Measurements from ENCODE around the gene NFYC. TPM values are rescaled to one million over a fixed set of nuclear protein-coding genes. Genes with fewer than 3 reads are reported as not detected.

The NFYC gene
- total RNA-seq, 3 donors from 2014 or later: 42.7 to 69.7 (median 55.7) TPM

DNA sequence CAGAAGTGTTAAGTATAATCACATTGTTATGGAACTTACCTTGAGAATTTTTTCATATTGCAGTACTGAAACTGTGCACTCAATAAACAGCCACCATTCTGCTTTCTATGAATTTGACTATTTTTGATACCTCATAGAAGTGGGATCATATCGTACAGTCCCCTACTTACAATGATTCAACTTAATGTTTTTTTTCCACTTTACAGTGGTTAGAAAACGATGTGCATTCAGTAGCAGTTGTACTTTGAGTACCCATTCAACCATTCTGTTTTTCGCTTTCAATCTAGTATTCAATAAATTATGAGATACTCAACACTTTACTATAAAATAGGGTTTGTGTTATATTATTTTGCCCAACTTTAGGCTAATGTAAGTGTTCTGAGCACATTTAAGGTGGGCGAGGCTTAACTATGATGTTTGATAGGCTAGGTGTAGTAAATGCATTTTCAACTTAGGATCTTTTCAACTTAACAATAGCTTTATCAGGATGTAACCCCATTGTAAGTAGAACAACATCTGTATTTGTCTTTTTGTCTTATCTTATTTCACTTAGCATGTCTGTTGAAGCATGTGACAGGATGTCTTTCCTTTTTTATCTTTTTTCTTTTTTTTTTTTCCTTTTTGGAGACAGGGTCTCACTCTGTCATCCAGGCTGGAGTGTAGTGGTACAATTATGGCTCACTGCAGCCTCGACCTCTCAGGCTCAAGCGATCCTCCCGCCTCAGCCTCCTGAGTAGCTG lies 49.7 kb downstream of the NFYC start:
- no peak for DNase-seq (ENCODE audit: low spot score in 2 of 2)
- Histone ChIP-seq H3K36me3 (no peaks in the 10 kb centered on the region), H3K27me3 (no peaks in the 10 kb centered on the region), H3K4me3 (no peak overlapping the region), H3K27ac (no peak overlapping the region), H3K9me3 (no peaks in the 10 kb centered on the region), H3K4me1 (peaks cover 0 to 4% of the 10 kb centered on the region in 2 donors)
- intact Hi-C loops (cut with DNase I; ENCODE audit: low total_unique reads): no loop called here
- TF ChIP-seq CTCF (IDR thresholded peaks at IDR 0.05) (no peak), POLR2AphosphoS5 (IDR thresholded peaks at IDR 0.05) (no peak), POLR2A (IDR thresholded peaks at IDR 0.05) (no peak)

DNA sequence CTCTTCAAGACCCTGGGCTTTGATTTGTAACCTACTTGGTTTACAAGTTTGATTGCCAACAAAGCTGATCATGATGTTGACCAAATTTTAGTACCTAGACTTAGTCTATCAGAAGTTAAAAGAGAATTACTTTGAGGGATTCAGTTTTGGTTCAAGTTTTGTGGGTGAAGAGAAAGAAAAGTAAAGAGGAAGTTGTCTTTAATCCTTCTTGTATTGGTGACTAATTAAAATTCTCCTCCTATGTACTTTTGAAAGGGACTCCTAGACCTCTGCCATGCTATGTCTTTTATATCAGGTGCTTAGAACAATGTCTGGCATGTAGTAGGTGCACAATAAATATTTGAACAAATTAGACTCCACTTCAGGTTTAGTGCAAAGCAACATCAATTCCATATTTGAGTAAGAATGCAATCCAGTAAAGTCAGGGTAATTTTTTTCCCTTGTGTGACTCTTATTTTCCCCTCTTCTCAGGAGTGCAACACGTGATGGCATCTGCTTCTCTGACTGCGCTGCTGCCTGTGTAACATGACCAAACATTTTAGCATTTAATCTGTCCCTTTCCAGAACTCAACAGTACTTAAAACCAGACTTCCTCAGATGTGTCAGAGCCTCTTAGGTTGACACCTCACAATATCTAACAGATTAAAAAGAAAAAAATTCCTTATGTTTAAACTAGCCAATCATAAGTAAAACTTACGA lies 51.0 kb downstream of the NFYC start:
- Histone ChIP-seq H3K27ac (no peak overlapping the region), H3K4me3 (no peak overlapping the region), H3K4me1 (peaks cover 0 to 4% of the 10 kb centered on the region in 2 donors), H3K36me3 (no peaks in the 10 kb centered on the region), H3K9me3 (no peaks in the 10 kb centered on the region), H3K27me3 (no peaks in the 10 kb centered on the region)
- TF ChIP-seq POLR2AphosphoS5 (IDR thresholded peaks at IDR 0.05) (no peak), POLR2A (IDR thresholded peaks at IDR 0.05) (no peak), CTCF (IDR thresholded peaks at IDR 0.05) (no peak)
- no peak for DNase-seq (ENCODE audit: low spot score in 2 of 2)
- intact Hi-C loops (cut with DNase I; ENCODE audit: low total_unique reads): no loop called here

GRCh38 chr1:40743452-40743851 lies 51.9 kb downstream of the NFYC start:
- no peaks in the 10 kb centered on the region for H3K36me3 ChIP-seq
- no peak overlapping the region for H3K27ac ChIP-seq
- peaks cover 0 to 4% of the 10 kb centered on the region in 2 donors for H3K4me1 ChIP-seq
- no peaks in the 10 kb centered on the region for H3K9me3 ChIP-seq
- no peaks in the 10 kb centered on the region for H3K27me3 ChIP-seq
- intact Hi-C loops (cut with DNase I; ENCODE audit: low total_unique reads): no loop called here
- TF ChIP-seq POLR2AphosphoS5 (IDR thresholded peaks at IDR 0.05) (no peak), POLR2A (IDR thresholded peaks at IDR 0.05) (no peak), CTCF (IDR thresholded peaks at IDR 0.05) (no peak)
- H3K4me3 ChIP-seq: no peak overlapping the region
- DNase-seq (ENCODE audit: low spot score in 2 of 2): no peak

GRCh38 chr1:40743860-40744259 lies 52.4 kb downstream of the NFYC start:
- intact Hi-C loops (cut with DNase I; ENCODE audit: low total_unique reads): no loop called here
- H3K9me3 ChIP-seq: no peaks in the 10 kb centered on the region
- H3K36me3 ChIP-seq: no peaks in the 10 kb centered on the region
- no peak overlapping the region for H3K4me3 ChIP-seq
- no peak for DNase-seq (ENCODE audit: low spot score in 2 of 2)
- no peaks in the 10 kb centered on the region for H3K27me3 ChIP-seq
- peaks cover 0 to 4% of the 10 kb centered on the region in 2 donors for H3K4me1 ChIP-seq
- H3K27ac ChIP-seq: no peak overlapping the region
- no peak for TF ChIP-seq CTCF (IDR thresholded peaks at IDR 0.05)
- TF ChIP-seq POLR2AphosphoS5 (IDR thresholded peaks at IDR 0.05): no peak
- no peak for TF ChIP-seq POLR2A (IDR thresholded peaks at IDR 0.05)

- no peak for TF ChIP-seq CTCF (IDR thresholded peaks at IDR 0.05)
- no peak for TF ChIP-seq POLR2A (IDR thresholded peaks at IDR 0.05)
- TF ChIP-seq POLR2AphosphoS5 (IDR thresholded peaks at IDR 0.05): no peak
- no peaks in the 10 kb centered on the region for H3K9me3 ChIP-seq
- H3K27ac ChIP-seq: no peak overlapping the region
- no peak for DNase-seq (ENCODE audit: low spot score in 2 of 2)
- intact Hi-C loops (cut with DNase I; ENCODE audit: low total_unique reads): no loop called here
- H3K4me3 ChIP-seq: no peak overlapping the region
- no peaks in the 10 kb centered on the region for H3K27me3 ChIP-seq
- peaks cover 6% of the 10 kb centered on the region for H3K36me3 ChIP-seq
- H3K4me1 ChIP-seq: no peaks in the 10 kb centered on the region
Measured at GRCh38 chr1:40745176-40745575, 53.7 kb downstream of the NFYC start.

All from breast epithelium (tissue), 4 donors.